Hepatocyte (in vitro differentiated cells): ENCODE data around the gene CTNNA2.

Experiments
- CTCF ChIP-seq: fragments of 200-600 bp; sonication (generic); IDR thresholded peaks from 2 replicates; pipeline ENCODE4 v1.5.1; 2016; ENCODE audit warnings: antibody characterized with exemption, mild to moderate bottlenecking; ENCODE audit not compliant: poor library complexity
- EZH2 ChIP-seq: fragments of 200-600 bp; sonication (generic); IDR thresholded peaks from 2 replicates; pipeline ENCODE4 v1.6.1; 2016; ENCODE audit warnings: antibody characterized with exemption, mild to moderate bottlenecking, borderline replicate concordance
- EZH2phosphoT487 ChIP-seq: fragments of 200-600 bp; sonication (generic); IDR thresholded peaks from one replicate; pipeline ENCODE4 v1.6.1; 2018; ENCODE audit warnings: antibody characterized with exemption, mild to moderate bottlenecking, low read depth, moderate library complexity; ENCODE audit not compliant: unreplicated experiment, severe bottlenecking

- no peak for TF ChIP-seq EZH2
- TF ChIP-seq CTCF: no peak
- no peak for TF ChIP-seq EZH2phosphoT487
These were observed 208.2 kb downstream of the CTNNA2 start for GRCh38 chr2:79721061-79721460.
